ENCODE measurements around the gene GXYLT2.
"Not testable (repeated sequence)": the region's sequence is repeated elsewhere in the genome, so short reads cannot be mapped to it uniquely, and the experiment has no call there.

GXYLT2 gene

GRCh38 chr3:72892081-72892775, 4.4 kb downstream of the GXYLT2 start:
- DNase-seq: peak; percentile 87

GRCh38 chr3:72892870-72893269, 5.0 kb downstream of the GXYLT2 start:
- no peak for DNase-seq

- no peak for DNase-seq
Measured at GRCh38 chr3:72894976-72895552, 7.2 kb downstream of the GXYLT2 start.

- DNase-seq: peak; percentile 77
Measured at GRCh38 chr3:72896996-72897757, 9.3 kb downstream of the GXYLT2 start.

- DNase-seq: no peak
Measured at GRCh38 chr3:72897758-72898007, 9.8 kb downstream of the GXYLT2 start.

- DNase-seq: no peak
Measured at GRCh38 chr3:72899349-72899765, 11.5 kb downstream of the GXYLT2 start.

- DNase-seq: no peak
Measured at GRCh38 chr3:72900048-72900447, 12.2 kb downstream of the GXYLT2 start.

- DNase-seq: no peak
Measured at GRCh38 chr3:72901840-72902239, 14.0 kb downstream of the GXYLT2 start.

GRCh38 chr3:72903004-72903403, 15.2 kb downstream of the GXYLT2 start:
- DNase-seq: peak; percentile 92

GRCh38 chr3:72904163-72904562, 16.3 kb downstream of the GXYLT2 start:
- no peak for DNase-seq

GRCh38 chr3:72906154-72906553, 18.3 kb downstream of the GXYLT2 start:
- DNase-seq: no peak

- peak; percentile 52 for DNase-seq
Measured at GRCh38 chr3:72907131-72907711, 19.4 kb downstream of the GXYLT2 start.

GRCh38 chr3:72907731-72908620, 20.1 kb downstream of the GXYLT2 start:
- peak; percentile 59 for DNase-seq

GRCh38 chr3:72909591-72909990, 21.7 kb downstream of the GXYLT2 start:
- no peak for DNase-seq

- no peak for DNase-seq
Measured at GRCh38 chr3:72912532-72912931, 24.7 kb downstream of the GXYLT2 start.

GRCh38 chr3:72914383-72914782, 26.5 kb downstream of the GXYLT2 start:
- DNase-seq: no peak

GRCh38 chr3:72916250-72916649, 28.4 kb downstream of the GXYLT2 start:
- DNase-seq: no peak

GRCh38 chr3:72919520-72919919, 31.7 kb downstream of the GXYLT2 start:
- no peak for DNase-seq

GRCh38 chr3:72924055-72924454, 36.2 kb downstream of the GXYLT2 start:
- DNase-seq: no peak

- DNase-seq: not testable (repeated sequence)
Measured at GRCh38 chr3:72928781-72929735, 41.2 kb downstream of the GXYLT2 start.

- DNase-seq: no peak
Measured at GRCh38 chr3:72930754-72931153, 42.9 kb downstream of the GXYLT2 start.

- DNase-seq: no peak
Measured at GRCh38 chr3:72932416-72932815, 44.6 kb downstream of the GXYLT2 start.

All from EL (cell line).